ENCODE measurements around the gene RAF1. TPM values are rescaled to one million over a fixed set of nuclear protein-coding genes. Genes with fewer than 3 reads are reported as not detected.

Gene RAF1
- total and polyA plus RNA-seq, 2 of the 8 experiments (the other 6 are each of a cell fraction or from before 2014, with no cell fraction given) = 103 to 118 TPM

DNA sequence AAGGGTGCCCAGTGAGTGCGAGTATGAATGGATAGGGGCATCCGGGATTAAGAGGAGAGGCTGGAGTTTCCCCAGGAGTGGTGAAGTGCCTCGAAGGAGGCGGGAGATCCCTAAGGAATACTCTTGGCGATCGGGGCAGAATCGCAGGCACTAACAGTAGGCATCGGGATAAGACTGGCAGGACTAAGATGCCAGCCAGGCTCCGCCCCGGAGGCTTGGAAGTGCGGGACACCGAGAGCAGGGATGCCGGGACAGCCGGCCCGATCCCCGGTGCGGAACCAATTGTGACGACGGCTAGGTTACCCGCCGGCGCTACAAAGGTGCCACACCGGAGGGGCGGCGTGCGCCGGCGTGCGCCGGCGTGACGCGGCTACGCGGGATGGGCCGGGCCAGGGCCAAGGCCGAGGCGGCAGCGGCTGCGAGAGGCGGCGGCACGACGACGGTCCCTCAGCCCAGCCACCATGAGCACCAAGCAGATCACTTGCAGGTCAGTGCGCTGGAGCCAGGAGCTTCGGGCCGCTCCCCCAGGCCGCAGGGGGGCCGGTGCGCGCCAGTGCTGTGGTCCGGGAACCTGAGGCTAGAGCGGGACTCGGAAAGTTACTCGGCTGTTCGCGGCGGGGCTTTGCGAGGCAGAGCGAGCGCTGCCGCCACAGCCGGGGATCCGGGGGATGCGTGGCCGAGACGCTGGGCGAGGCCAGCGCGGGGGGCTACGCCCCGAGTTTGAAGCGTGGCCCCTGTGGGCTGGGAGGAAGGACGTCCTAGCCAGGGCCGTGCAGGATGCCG lies 107.0 kb downstream of the RAF1 start, which contains the start of gene MKRN2 (continued):
- TF ChIP-seq SIRT6 (IDR thresholded peaks at IDR 0.05; ENCODE audit: low read length) (no peak), KDM5A (IDR thresholded peaks at IDR 0.05; ENCODE audit: low read length) (no peak), CHD1 (IDR thresholded peaks at IDR 0.05; ENCODE audit: low read depth, low read length) (no peak; the same call in 1 of the 2 replicates), BRCA1 (IDR thresholded peaks at IDR 0.05; ENCODE audit: low read depth, low read length) (no peak), SP2 (IDR thresholded peaks at IDR 0.05; ENCODE audit: low read length) (no peak), RFX5 (IDR thresholded peaks at IDR 0.05; ENCODE audit: borderline replicate concordance, low read depth, low read length) (no peak; the same call in 1 of the 2 replicates), RXRA (IDR thresholded peaks at IDR 0.05; ENCODE audit: insufficient read depth, low read depth, low read length) (no peak), RBBP5 (IDR thresholded peaks at IDR 0.05; ENCODE audit: borderline replicate concordance, low read depth, low read length) (peak; percentile 98), NANOG (IDR thresholded peaks at IDR 0.05; ENCODE audit: insufficient read depth, low read depth, low read length, poor library complexity, severe bottlenecking) (no peak), MAX (IDR thresholded peaks at IDR 0.05) (peak; percentile 76), SAP30 (IDR thresholded peaks at IDR 0.05; ENCODE audit: insufficient read depth, insufficient replicate concordance, low read length) (no peak), SUZ12 (IDR thresholded peaks at IDR 0.05; ENCODE audit: low read length) (no peak), TAF7 (optimal IDR thresholded peaks at IDR 0.05; ENCODE audit: borderline replicate concordance, low read depth, low read length) (peak; percentile 52), CEBPB (IDR thresholded peaks at IDR 0.05; ENCODE audit: low read depth, low read length) (no peak), KDM4A (IDR thresholded peaks at IDR 0.05; ENCODE audit: low read depth, low read length, severe bottlenecking) (peak; percentile 39), USF2 (IDR thresholded peaks at IDR 0.05; ENCODE audit: low read length) (no peak), TEAD4 (IDR thresholded peaks at IDR 0.05; ENCODE audit: low read depth, low read length) (peak; percentile 62; the same call in 1 of the 2 replicates), POLR2A (IDR thresholded peaks at IDR 0.05; ENCODE audit: control extremely low read depth in 1 of 2, low read depth in 2 of 2, low read length in 2 of 2) (peak; percentile 93 to 98), PHF8 (conservative IDR thresholded peaks at IDR 0.05; ENCODE audit: low read depth, low read length) (peak; percentile 99)
- TF ChIP-seq, protein P1, sequence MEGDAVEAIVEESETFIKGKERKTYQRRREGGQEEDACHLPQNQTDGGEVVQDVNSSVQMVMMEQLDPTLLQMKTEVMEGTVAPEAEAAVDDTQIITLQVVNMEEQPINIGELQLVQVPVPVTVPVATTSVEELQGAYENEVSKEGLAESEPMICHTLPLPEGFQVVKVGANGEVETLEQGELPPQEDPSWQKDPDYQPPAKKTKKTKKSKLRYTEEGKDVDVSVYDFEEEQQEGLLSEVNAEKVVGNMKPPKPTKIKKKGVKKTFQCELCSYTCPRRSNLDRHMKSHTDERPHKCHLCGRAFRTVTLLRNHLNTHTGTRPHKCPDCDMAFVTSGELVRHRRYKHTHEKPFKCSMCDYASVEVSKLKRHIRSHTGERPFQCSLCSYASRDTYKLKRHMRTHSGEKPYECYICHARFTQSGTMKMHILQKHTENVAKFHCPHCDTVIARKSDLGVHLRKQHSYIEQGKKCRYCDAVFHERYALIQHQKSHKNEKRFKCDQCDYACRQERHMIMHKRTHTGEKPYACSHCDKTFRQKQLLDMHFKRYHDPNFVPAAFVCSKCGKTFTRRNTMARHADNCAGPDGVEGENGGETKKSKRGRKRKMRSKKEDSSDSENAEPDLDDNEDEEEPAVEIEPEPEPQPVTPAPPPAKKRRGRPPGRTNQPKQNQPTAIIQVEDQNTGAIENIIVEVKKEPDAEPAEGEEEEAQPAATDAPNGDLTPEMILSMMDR (IDR thresholded peaks at IDR 0.05; ENCODE audit: control extremely low read depth in 1 of 3, insufficient read depth in 1 of 3, low read depth in 1 of 3, low read length in 3 of 3) = no peak
